CD14-positive monocyte (primary cell): Measurements from ENCODE around the gene ZBTB17. TPM values are rescaled to one million over a fixed set of nuclear protein-coding genes. Genes with fewer than 3 reads are reported as not detected.

Source experiments
- DNase-seq, 3 donors: peaks; one replicate each; pipeline ENCODE4 v3.0.0-alpha.2; 2011 to 2022
- H2AFZ ChIP-seq: 2 replicates; pipeline ENCODE4 v1.6.0; 2012; ENCODE audit warnings: mild to moderate bottlenecking, low read depth, low read length, inconsistent platforms; ENCODE audit not compliant: insufficient read depth, poor library complexity, severe bottlenecking
- H3K27ac ChIP-seq, 2 donors: 1 replicate in 1 of 2; 2 replicates in 1 of 2; pipeline ENCODE4 v1.5.1; 2012 to 2013; ENCODE audit warnings: low read length in 2 of 2, control low read depth in 1 of 2, inconsistent platforms in 1 of 2, low read depth in 1 of 2, mild to moderate bottlenecking in 1 of 2
- H3K27me3 ChIP-seq, 2 donors: one replicate each; pipeline versions ENCODE4 v1.6.0 to v1.6.1; 2011 to 2013; ENCODE audit warnings: low read length in 2 of 2; ENCODE audit not compliant: control insufficient read depth in 2 of 2, insufficient read depth in 2 of 2
- H3K36me3 ChIP-seq, 2 donors: replicated peaks in 1 of 2; 1 replicate in 1 of 2; 2 replicates in 1 of 2; pipeline versions ENCODE4 v1.5.1 to v1.6.1; 2012 to 2013; ENCODE audit warnings: low read length in 2 of 2, control low read depth in 1 of 2, inconsistent platforms in 1 of 2, mild to moderate bottlenecking in 1 of 2; ENCODE audit not compliant: insufficient read depth in 2 of 2, control insufficient read depth in 1 of 2
- H3K4me1 ChIP-seq, 2 donors: 1 replicate in 1 of 2; 2 replicates in 1 of 2; pipeline versions ENCODE4 v1.5.1 to v1.6.1; 2012 to 2013; ENCODE audit warnings: low read length in 2 of 2, control low read depth in 1 of 2, inconsistent platforms in 1 of 2, mild to moderate bottlenecking in 1 of 2, moderate library complexity in 1 of 2; ENCODE audit not compliant: insufficient read depth in 2 of 2, control insufficient read depth in 1 of 2
- H3K4me2 ChIP-seq: replicated peaks from 2 replicates; pipeline ENCODE3; 2012; ENCODE audit warnings: low read length, moderate library complexity, mild to moderate bottlenecking; ENCODE audit not compliant: poor library complexity, severe bottlenecking; ENCODE audit errors: extremely low read depth
- H3K4me3 ChIP-seq, 3 experiments: fragments of 200-600 bp in 1 of 3; sonication (generic) in 1 of 3; replicated peaks in 1 of 3; 1 replicate in 2 of 3; 2 replicates in 1 of 3; pipeline ENCODE4 v1.5.1; 2011 to 2013; ENCODE audit warnings: low read length in 3 of 3, mild to moderate bottlenecking in 3 of 3, control low read depth in 2 of 3, low read depth in 2 of 3, inconsistent platforms in 1 of 3, moderate library complexity in 1 of 3
- H3K79me2 ChIP-seq: 2 replicates; pipeline ENCODE4 v1.6.0; 2012; ENCODE audit warnings: mild to moderate bottlenecking, control low read depth, inconsistent platforms, low read length, moderate library complexity; ENCODE audit not compliant: insufficient read depth
- H3K9ac ChIP-seq: 2 replicates; pipeline ENCODE4 v1.6.0; 2017; ENCODE audit warnings: low read length, mild to moderate bottlenecking; ENCODE audit not compliant: insufficient read depth, poor library complexity, severe bottlenecking
- H3K9me3 ChIP-seq, 2 donors: replicated peaks in 1 of 2; 1 replicate in 1 of 2; 2 replicates in 1 of 2; pipeline versions ENCODE4 v1.5.1 to v1.6.1; 2012 to 2013; ENCODE audit warnings: low read length in 2 of 2, control low read depth in 1 of 2; ENCODE audit not compliant: control insufficient read depth in 1 of 2, insufficient read depth in 1 of 2
- H4K20me1 ChIP-seq: 2 replicates; pipeline ENCODE4 v1.6.0; 2012; ENCODE audit warnings: mild to moderate bottlenecking, low read length, control low read depth, moderate library complexity; ENCODE audit not compliant: insufficient read depth
- H3K27ac Mint-ChIP-seq, 7 donors: one replicate each; pipeline ENCODE4 v1.8.0; 2020; ENCODE audit warnings: mild to moderate bottlenecking in 7 of 7, mixed read lengths in 7 of 7, moderate library complexity in 6 of 7, inconsistent platforms in 2 of 7
- H3K27me3 Mint-ChIP-seq, 3 donors: one replicate each; pipeline ENCODE4 v1.8.0; 2021 to 2022; ENCODE audit warnings: low read depth in 3 of 3, mild to moderate bottlenecking in 3 of 3, mixed read lengths in 3 of 3, moderate library complexity in 3 of 3, inconsistent platforms in 1 of 3
- H3K36me3 Mint-ChIP-seq, 2 donors: one replicate each; pipeline ENCODE4 v1.8.0; 2020; ENCODE audit warnings: mixed read lengths in 2 of 2, inconsistent platforms in 1 of 2, mild to moderate bottlenecking in 1 of 2
- H3K4me1 Mint-ChIP-seq: one replicate; pipeline ENCODE4 v1.8.0; 2020; ENCODE audit warnings: mild to moderate bottlenecking, mixed read lengths
- H3K4me3 Mint-ChIP-seq, 2 donors: one replicate each; pipeline ENCODE4 v1.8.0; 2020; ENCODE audit warnings: mild to moderate bottlenecking in 2 of 2, mixed read lengths in 2 of 2, moderate library complexity in 1 of 2
- H3K9me3 Mint-ChIP-seq, 7 donors: one replicate each; pipeline ENCODE4 v1.8.0; 2020 to 2022; ENCODE audit warnings: mixed read lengths in 7 of 7, mild to moderate bottlenecking in 6 of 7, moderate library complexity in 6 of 7, inconsistent platforms in 2 of 7
- CTCF ChIP-seq: fragments of 200-600 bp; IDR thresholded peaks from one replicate; pipeline ENCODE4 v1.8.0; 2022; ENCODE audit warnings: antibody characterized with exemption, mild to moderate bottlenecking
- WGBS: methylation state at CpG from one replicate; pipeline ENCODE4 v1.1.5; 2013; ENCODE audit warnings: missing lambda C conversion rate; ENCODE audit not compliant: insufficient coverage; 5-methylcytosine and 5-hydroxymethylcytosine counted together
- intact Hi-C, 2 donors: fragments of 100-400 bp; cut with micrococcal nuclease; formaldehyde crosslinking; loops; one replicate each; pipeline versions ENCODE4 v1.15.0 to v1.15.1; 2023
- polyA plus RNA-seq, 3 donors: library from polyadenylated mRNA; depleted of rRNA in 1 of 3; unstranded in 2 of 3; stranded (reverse) in 1 of 3; fragments of 300-500 nt in 2 of 3; fragments of >200 nt in 1 of 3; fragmentation: Illumina TruSeq in 2 of 3; gene quantifications; 1 replicate in 2 of 3; 2 replicates in 1 of 3; pipeline ENCODE4 v1.2.3, GENCODE V29; 2012 to 2021

The ZBTB17 gene
- polyA plus RNA-seq, 3 donors: 2.8 to 93.3 (median 7.6) TPM

GRCh38 chr1:15941044-15941840, 34.7 kb downstream of the ZBTB17 start:
- Mint-ChIP-seq H3K9me3 (no peaks in the 10 kb centered on the region), H3K27me3 (peaks cover 0 to 4% (median 0%) of the 10 kb centered on the region in 3 donors), H3K36me3 (peaks cover 75 to 98% of the 10 kb centered on the region in 2 donors), H3K4me3 (no peak overlapping the region), H3K4me1 (peaks cover 4% of the 10 kb centered on the region), H3K27ac (peak overlapping the region in 5 of 7 donors; percentile 2 to 79 (median 35))
- Histone ChIP-seq H3K79me2 (no peaks in the 10 kb centered on the region), H3K4me3 (no peak overlapping the region), H3K9ac (no peak overlapping the region), H3K27me3 (no peaks in the 10 kb centered on the region), H3K4me1 (no peaks in the 10 kb centered on the region), H2AFZ (no peak overlapping the region), H4K20me1 (peaks cover 94% of the 10 kb centered on the region), H3K27ac (peak overlapping the region in 1 of 2 donors; percentile 58), H3K36me3 (peaks cover 94 to 100% of the 10 kb centered on the region in 2 donors), H3K4me2 (no peak overlapping the region), H3K9me3 (no peaks in the 10 kb centered on the region)
- no peak for TF ChIP-seq CTCF
- WGBS: 94% methylated on average over 11 of the region's 13 CpGs
- no peak for DNase-seq
- intact Hi-C loops: loop anchor here in 1 of 2 donors (5.0 kb wide), 1 partner anchor 51 kb away; no protein-coding TSS in a partner anchor

- Histone ChIP-seq H3K4me3 (no peak overlapping the region), H4K20me1 (peaks cover 95% of the 10 kb centered on the region), H3K27me3 (no peaks in the 10 kb centered on the region), H3K4me2 (no peak overlapping the region), H3K9ac (no peak overlapping the region), H3K79me2 (no peaks in the 10 kb centered on the region), H3K27ac (peak overlapping the region in 1 of 2 donors; percentile 58), H2AFZ (no peak overlapping the region), H3K9me3 (no peaks in the 10 kb centered on the region), H3K4me1 (no peaks in the 10 kb centered on the region), H3K36me3 (peaks cover 93 to 100% of the 10 kb centered on the region in 2 donors)
- peaks cover 4% of the 10 kb centered on the region for H3K4me1 Mint-ChIP-seq
- H3K4me3 Mint-ChIP-seq: no peak overlapping the region
- H3K9me3 Mint-ChIP-seq: no peaks in the 10 kb centered on the region
- H3K36me3 Mint-ChIP-seq: peaks cover 78 to 98% of the 10 kb centered on the region in 2 donors
- TF ChIP-seq CTCF: no peak
- peaks cover 0 to 4% (median 0%) of the 10 kb centered on the region in 3 donors for H3K27me3 Mint-ChIP-seq
- no peak for DNase-seq
- intact Hi-C loops: loop anchor here in 1 of 2 donors (5.0 kb wide), 1 partner anchor 52 kb away; no protein-coding TSS in a partner anchor
- H3K27ac Mint-ChIP-seq: peak overlapping the region in 3 of 7 donors; percentile 2 to 87 (median 79)
- WGBS: 100% methylated on average over 2 of the region's 13 CpGs
These were observed 35.5 kb downstream of the ZBTB17 start for GRCh38 chr1:15940110-15941043.
